PFSK-1 (cell line): ENCODE results near the gene GPR160.

Experiments
- POLR2AphosphoS5 ChIP-seq: IDR thresholded peaks from 2 replicates; pipeline ENCODE4 v1.6.1; 2012; ENCODE audit warnings: low read depth, mild to moderate bottlenecking, control low read depth, low read length, moderate library complexity
- TF ChIP-seq, protein P1 (sequence below), 2 experiments: IDR thresholded peaks; 2 replicates each; pipeline versions ENCODE4 v1.6.1 to v1.8.0; 2011 to 2012; ENCODE audit warnings: low read depth in 2 of 2, low read length in 2 of 2, control low read depth in 1 of 2, inconsistent platforms in 1 of 2, mild to moderate bottlenecking in 1 of 2, moderate library complexity in 1 of 2; ENCODE audit not compliant: insufficient read depth in 1 of 2

DNA sequence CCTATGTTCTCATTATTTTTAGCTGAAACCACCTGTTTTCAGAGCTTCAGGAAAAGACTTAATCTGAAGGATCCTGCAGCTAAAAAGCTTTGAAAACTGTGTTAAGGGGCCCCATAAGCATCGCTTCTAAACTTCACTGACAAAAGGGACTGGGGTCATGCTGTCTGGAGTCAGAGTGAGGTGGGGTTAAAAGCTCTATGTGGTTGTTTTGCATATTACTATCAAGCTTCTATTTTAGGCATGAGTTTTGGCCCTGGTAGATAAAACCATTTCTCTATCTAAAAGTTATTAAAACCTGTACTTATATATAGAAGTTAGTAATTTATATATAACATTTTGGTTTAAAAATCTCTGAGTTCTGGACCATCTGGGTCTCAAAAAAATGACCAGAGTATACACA, 45.5 kb downstream of the GPR160 start:
- TF ChIP-seq, protein P1, sequence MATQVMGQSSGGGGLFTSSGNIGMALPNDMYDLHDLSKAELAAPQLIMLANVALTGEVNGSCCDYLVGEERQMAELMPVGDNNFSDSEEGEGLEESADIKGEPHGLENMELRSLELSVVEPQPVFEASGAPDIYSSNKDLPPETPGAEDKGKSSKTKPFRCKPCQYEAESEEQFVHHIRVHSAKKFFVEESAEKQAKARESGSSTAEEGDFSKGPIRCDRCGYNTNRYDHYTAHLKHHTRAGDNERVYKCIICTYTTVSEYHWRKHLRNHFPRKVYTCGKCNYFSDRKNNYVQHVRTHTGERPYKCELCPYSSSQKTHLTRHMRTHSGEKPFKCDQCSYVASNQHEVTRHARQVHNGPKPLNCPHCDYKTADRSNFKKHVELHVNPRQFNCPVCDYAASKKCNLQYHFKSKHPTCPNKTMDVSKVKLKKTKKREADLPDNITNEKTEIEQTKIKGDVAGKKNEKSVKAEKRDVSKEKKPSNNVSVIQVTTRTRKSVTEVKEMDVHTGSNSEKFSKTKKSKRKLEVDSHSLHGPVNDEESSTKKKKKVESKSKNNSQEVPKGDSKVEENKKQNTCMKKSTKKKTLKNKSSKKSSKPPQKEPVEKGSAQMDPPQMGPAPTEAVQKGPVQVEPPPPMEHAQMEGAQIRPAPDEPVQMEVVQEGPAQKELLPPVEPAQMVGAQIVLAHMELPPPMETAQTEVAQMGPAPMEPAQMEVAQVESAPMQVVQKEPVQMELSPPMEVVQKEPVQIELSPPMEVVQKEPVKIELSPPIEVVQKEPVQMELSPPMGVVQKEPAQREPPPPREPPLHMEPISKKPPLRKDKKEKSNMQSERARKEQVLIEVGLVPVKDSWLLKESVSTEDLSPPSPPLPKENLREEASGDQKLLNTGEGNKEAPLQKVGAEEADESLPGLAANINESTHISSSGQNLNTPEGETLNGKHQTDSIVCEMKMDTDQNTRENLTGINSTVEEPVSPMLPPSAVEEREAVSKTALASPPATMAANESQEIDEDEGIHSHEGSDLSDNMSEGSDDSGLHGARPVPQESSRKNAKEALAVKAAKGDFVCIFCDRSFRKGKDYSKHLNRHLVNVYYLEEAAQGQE (IDR thresholded peaks at IDR 0.05; ENCODE audit: insufficient read depth in 1 of 2, low read depth in 2 of 2, low read length in 2 of 2) = no peak
- TF ChIP-seq POLR2AphosphoS5 = no peak
